ENCODE measurements around the gene RTP2. TPM values are rescaled to one million over a fixed set of nuclear protein-coding genes. Genes with fewer than 3 reads are reported as not detected.

RTP2 gene
- total RNA-seq, 1 experiment from 2014 or later: not detected

- TF ChIP-seq ZBTB33 (IDR thresholded peaks at IDR 0.05; ENCODE audit: extremely low read depth, insufficient replicate concordance, low read length): no peak
- TF ChIP-seq ZNF274 (IDR thresholded peaks at IDR 0.05; ENCODE audit: low read depth, low read length): no peak
These were observed 24.2 kb upstream of the RTP2 start (continued) for GRCh38 chr3:187726564-187726963.

GRCh38 chr3:187725653-187726370 lies 23.5 kb upstream of the RTP2 start:
- Histone ChIP-seq H3K9ac (ENCODE audit: low read length) (no peak overlapping the region), H3K79me2 (ENCODE audit: insufficient read depth, low read length) (no peaks in the 10 kb centered on the region), H2AFZ (ENCODE audit: low read depth, low read length, poor library complexity, severe bottlenecking) (no peak overlapping the region), H3K9me3 (ENCODE audit: control insufficient read depth in 1 of 2, insufficient read depth in 1 of 2, low read depth in 1 of 2, low read length in 2 of 2) (no peaks in the 10 kb centered on the region), H3K4me2 (ENCODE audit: low read length) (no peak overlapping the region), H3K4me3 (replicated peaks in 1 of 2; ENCODE audit: low read depth in 1 of 2, low read length in 2 of 2) (no peak overlapping the region), H3K27ac (ENCODE audit: low read depth, low read length) (no peak overlapping the region), H3K27me3 (ENCODE audit: insufficient read depth, low read length) (no peaks in the 10 kb centered on the region), H3K4me1 (ENCODE audit: control insufficient read depth in 1 of 2, insufficient read depth in 2 of 2, low read length in 2 of 2) (no peaks in the 10 kb centered on the region), H3K9me2 (ENCODE audit: insufficient read depth) (no peaks in the 10 kb centered on the region), H3K36me3 (ENCODE audit: control insufficient read depth in 1 of 2, insufficient read depth in 2 of 2, low read length in 2 of 2) (peaks cover 5 to 44% of the 10 kb centered on the region in 2 experiments; a peak in 3 of 4 replicates), H4K20me1 (ENCODE audit: insufficient read depth) (no peaks in the 10 kb centered on the region)
- BruUV-seq (replicated peaks): no TSS peak
- ATAC-seq (no peak), DNase-seq (ENCODE audit: low read depth, low spot score) (no peak)
- RAD21 ChIA-PET (ENCODE audit: low non-redundant PET in 1 of 2, low total read pairs in 2 of 2, uncharacterized antibody in 2 of 2, unreplicated experiment in 2 of 2): no interaction called here
- TF ChIP-seq ZBTB33 (IDR thresholded peaks at IDR 0.05; ENCODE audit: extremely low read depth, insufficient replicate concordance, low read length) (no peak), ZFX (IDR thresholded peaks at IDR 0.05) (no peak), ELF1 (IDR thresholded peaks at IDR 0.05; ENCODE audit: borderline replicate concordance, low read depth) (no peak), CEBPB (IDR thresholded peaks at IDR 0.05; ENCODE audit: low read depth) (no peak), FOSL1 (IDR thresholded peaks at IDR 0.05; ENCODE audit: low read depth) (no peak), ZNF274 (IDR thresholded peaks at IDR 0.05; ENCODE audit: low read depth, low read length) (no peak), RAD21 (IDR thresholded peaks at IDR 0.05; ENCODE audit: low read depth) (no peak), TCF7L2 (IDR thresholded peaks at IDR 0.05; ENCODE audit: borderline replicate concordance, extremely low read depth, insufficient read depth, insufficient read length) (no peak)
- intact Hi-C loops (cut with micrococcal nuclease): no loop called here
- POLR2A ChIA-PET: no interaction called here
- CTCF ChIA-PET: no interaction called here
